Superior temporal gyrus (tissue), 1 donor: Measurements from ENCODE around the gene BIVM.

ENCODE experiments used
- DNase-seq: peaks from one replicate; pipeline ENCODE4 v3.0.0-alpha.2; 2016; ENCODE audit errors: extremely low spot score

BIVM gene

GRCh38 chr13:102788683-102789082 lies 10.2 kb upstream of the BIVM start:
- DNase-seq, result no peak

DNA sequence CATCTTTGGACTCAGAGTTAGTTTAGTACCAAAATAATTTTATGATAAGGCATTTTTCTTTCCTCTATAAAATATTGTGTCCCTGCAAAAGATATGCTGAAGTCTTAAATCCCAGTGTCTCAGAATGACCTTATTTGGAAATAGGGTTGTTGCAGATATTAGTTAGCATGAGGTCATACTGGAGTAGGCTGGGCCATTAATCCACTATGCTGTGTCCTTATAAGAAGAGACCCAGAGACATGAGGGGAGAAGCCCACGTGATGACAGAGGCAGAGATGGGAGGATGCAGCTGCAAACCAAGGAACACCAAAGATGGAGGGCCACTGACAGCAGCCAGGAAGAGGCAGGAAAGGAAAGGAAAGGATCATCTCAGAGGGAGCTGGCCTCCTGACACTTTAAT lies 6.5 kb upstream of the BIVM start:
- no peak for DNase-seq

DNA sequence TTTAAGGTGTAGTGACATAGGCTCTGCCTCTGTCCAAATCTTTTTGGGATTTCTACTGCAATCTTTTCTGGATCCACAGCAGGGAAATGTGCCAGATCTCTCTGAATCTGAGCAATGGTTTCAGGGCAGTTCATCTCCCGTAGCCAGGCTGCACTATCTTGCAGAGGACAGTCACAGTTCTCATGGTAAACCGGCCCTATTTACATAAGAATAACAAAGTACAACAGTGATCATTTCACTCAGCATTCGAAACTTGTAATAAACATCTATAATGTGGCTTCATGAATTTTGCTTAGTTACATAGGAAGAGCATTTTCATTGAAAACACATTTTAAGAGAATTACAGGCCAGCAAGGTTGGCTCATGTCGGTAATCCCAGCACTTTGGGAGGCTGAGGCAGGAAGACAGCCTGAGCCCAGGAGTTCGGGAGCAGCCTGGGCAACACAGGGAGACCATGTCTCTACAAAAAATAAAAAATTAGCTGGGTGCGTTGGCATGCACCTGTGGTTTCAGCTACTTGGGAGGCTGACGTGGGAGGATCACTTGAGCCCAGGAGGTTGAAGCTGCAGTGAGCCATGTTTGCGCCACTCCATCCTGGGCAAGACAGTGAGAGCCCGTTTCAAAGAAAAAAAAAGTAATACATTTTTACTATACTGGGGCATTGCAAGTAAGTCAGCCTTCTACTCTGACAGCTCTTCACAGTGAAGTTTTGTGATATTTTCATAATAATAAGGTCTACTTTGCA lies 5.1 kb upstream of the BIVM start:
- DNase-seq, result no peak

DNA sequence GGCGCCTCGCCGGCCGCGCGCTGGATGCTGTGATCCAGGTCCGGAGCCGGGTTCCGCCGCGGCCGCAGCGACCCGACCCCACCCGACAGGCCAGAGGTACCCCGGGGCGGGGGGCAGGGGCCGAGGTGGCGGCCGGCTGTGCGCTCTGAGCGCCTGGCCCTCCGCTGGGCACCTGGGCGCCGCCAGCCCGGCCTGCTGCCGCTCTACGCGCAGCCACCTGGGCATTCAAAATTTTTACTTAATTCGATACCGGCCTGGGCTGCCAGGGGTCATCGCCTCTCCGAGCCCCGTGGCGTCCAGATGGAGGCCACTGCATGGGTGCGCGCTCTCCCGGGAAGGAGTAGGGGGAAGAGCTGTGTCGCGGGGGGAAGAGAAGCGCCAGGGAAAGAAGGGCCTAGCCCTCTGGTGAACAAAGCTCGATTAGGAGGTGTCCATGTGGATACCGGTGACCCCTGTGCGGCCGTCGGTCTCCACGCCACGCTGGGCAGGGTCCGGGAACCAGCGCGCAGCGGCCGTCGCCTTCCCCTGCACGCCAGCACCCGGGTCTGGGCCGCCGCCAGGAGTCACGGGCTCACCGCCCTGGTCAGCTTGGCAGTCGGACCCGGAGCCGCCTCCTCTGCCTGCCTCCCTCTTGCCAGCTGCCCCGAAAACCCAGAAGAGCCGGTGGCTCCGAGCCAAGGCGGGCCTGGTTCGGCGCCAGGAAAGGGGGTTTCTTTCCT lies 666 bp downstream of the BIVM start:
- no peak for DNase-seq

- DNase-seq, result peak; percentile 66
Observed at GRCh38 chr13:102800145-102801041, 1.5 kb downstream of the BIVM start.

GRCh38 chr13:102805680-102806079 lies 6.8 kb downstream of the BIVM start:
- no peak for DNase-seq

- no peak for DNase-seq
Observed at GRCh38 chr13:102807699-102808098, 8.8 kb downstream of the BIVM start.

GRCh38 chr13:102812611-102813287 lies 13.8 kb downstream of the BIVM start:
- DNase-seq, result no peak

GRCh38 chr13:102814025-102814607 lies 15.2 kb downstream of the BIVM start:
- no peak for DNase-seq

GRCh38 chr13:102814793-102815192 lies 15.9 kb downstream of the BIVM start:
- no peak for DNase-seq

- no peak for DNase-seq
Observed at GRCh38 chr13:102815788-102816187, 16.9 kb downstream of the BIVM start.

DNA sequence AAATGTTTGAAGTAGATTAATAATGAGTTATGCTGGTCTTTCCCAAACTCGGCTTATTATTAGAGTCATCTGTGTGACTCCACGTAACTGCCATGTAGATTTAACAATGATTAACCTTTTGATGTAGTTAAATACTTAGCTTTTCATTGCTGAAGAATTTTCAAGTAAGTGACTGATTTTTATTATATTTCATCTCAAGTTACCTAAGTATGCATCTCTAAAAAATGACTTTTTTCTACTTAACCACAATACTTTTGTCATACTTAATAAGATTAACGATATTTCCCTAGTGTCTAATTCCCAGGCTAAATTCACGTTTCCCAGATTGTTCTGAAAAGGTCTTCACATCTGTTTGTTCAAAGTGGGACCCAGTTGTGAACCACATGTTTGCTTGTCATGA lies 17.8 kb downstream of the BIVM start:
- no peak for DNase-seq

DNA sequence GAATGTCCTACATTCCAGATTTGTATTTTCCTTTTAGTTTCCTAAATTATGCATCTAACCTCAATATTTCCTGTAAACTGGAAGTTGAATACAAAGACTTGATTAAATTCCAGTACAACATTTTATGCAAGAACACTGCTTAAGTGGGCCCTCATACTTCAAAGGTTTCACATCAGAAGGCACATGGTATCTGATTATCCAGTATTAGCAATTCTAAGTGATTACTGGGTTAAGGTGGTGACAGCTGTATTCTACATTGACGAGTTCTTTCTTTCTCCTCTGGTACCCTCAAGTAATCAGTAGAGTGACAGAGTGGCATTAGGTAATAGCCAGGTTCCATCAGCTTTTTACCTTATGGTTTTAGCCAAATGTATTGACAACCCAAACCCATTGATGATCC lies 18.3 kb downstream of the BIVM start:
- DNase-seq, result no peak

- no peak for DNase-seq
Observed at GRCh38 chr13:102817907-102818306, 19.0 kb downstream of the BIVM start.

DNA sequence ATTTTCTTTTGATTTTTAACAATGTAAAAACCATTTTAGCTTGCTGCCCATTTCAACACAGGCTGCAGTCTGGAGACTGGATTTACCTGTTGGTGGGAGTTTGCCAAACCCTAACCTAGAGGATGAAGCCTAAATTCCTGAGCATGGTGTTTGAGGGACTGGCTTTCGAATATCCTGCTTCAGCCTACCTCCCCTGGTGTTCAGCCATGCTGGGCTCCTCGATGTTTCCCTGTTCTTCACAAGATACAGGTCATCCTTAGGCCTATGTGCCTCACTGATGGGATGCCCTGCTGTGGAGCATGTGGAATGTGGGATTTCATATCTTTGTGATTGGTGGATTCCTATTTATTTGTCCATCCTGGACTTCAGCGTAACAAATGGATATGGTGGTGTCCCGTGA lies 26.5 kb downstream of the BIVM start:
- no peak for DNase-seq

DNA sequence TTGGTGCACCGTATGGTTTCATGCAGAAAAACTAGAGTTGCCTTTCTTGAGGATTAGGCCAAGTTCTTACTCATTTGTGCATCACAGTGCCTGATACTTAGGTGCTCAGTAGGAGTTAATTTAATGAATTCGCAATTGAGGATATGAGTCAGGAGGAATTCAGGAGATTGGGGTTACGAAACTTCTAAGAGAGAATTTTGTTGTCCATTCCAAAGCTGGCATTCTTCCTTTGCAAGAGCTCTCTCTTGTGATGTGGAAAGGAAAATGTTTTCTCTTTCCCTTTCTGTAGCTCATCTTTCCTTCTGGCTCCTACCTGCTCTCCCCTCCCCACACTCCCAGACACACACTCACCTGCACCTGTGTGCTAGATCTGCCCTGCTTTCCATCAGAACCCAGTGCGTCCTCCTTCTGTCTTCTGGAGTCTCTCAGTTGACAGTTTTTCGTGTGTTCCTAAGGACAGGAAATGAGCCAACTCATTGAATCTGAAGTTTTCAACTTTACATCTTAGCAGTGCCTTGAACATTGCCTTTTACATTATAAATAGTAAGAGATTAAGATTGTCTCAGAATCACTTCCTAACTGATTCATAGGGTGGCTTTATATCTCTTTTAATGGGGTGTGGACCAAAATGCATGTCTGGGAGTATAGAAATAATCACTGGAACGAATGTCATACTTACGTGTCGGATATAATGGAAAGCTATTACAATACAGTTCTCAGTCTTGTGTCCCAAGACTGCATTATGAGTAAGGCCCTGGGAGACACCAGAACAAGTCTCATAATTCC lies 27.2 kb downstream of the BIVM start:
- DNase-seq, result no peak

- no peak for DNase-seq
Observed at GRCh38 chr13:102830646-102831045, 31.7 kb downstream of the BIVM start.

DNA sequence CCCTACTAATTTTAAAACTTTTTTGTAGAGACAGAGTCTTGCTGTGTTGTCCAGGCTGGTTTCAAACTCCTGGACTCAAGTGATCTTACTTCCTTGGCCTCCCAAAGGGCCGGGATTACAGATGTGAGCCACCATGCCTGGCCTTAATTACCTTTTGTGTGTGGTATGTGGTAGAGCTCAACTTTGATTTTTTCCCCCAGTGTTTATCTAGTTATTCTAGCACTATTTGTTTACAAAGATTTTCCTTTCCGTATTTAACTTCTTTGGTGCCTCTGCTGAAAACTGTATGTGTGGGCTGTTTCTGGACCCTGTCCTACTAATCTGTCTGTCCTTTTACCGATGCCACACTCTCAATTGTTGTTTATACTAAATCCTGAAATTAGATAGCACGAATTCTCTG lies 37.6 kb downstream of the BIVM start:
- no peak for DNase-seq

DNA sequence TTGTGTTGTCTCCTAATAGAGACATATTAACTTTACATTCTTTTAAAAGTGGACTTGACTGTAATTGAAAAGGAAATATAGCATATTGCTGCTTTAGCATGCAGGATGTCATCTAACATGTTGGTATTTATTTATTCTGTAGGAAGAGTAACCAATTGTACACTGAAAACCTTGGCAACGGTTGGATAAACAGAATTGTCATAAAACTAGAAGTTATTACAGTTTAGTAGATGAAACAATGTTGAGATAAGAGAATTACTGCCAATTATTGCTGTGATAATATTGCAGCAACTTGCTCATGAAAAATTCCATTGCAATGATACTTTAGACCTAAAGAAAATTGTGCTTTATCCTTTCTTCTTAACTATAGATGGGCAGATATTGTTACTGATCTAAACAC lies 39.4 kb downstream of the BIVM start:
- DNase-seq, result no peak

DNA sequence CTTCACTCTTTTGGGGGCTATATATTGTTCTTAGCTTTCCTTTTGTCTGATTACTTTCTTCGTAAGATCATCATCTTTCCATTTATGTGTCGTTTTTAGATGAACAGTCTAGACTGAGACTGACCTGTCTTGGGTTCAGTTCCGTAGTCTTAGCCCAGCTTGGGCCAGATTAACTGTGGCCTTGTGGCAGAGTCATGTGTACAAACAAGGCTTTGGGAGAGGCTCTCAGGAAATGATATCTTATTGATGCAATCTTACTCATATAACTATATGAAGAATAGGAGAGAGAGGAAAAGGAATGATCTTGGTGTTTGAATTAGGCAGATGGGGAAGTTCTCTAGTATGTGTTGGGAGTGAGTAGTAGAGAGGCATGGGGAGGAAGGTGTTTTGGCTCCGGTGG lies 40.1 kb downstream of the BIVM start:
- no peak for DNase-seq

GRCh38 chr13:102839462-102839861 lies 40.5 kb downstream of the BIVM start:
- no peak for DNase-seq
